Ishikawa (cell line): Measurements from ENCODE around the gene TRPM5.

Experiments
- CEBPB ChIP-seq: IDR thresholded peaks from 2 replicates; pipeline ENCODE4 v1.6.1; 2012
- EGR1 ChIP-seq: IDR thresholded peaks from 2 replicates; pipeline ENCODE4 v1.6.1; 2012
- EP300 ChIP-seq: IDR thresholded peaks from 2 replicates; pipeline ENCODE4 v1.6.1; 2012; ENCODE audit warnings: borderline replicate concordance
- FOXM1 ChIP-seq: IDR thresholded peaks from 2 replicates; pipeline ENCODE4 v1.6.1; 2012; ENCODE audit warnings: low read depth, borderline replicate concordance
- RAD21 ChIP-seq: IDR thresholded peaks from 2 replicates; pipeline ENCODE4 v1.6.1; 2012; ENCODE audit warnings: low read depth
- REST ChIP-seq: IDR thresholded peaks from 2 replicates; pipeline ENCODE4 v1.6.1; 2012; ENCODE audit warnings: low read depth, mild to moderate bottlenecking
- TAF1 ChIP-seq: IDR thresholded peaks from 2 replicates; pipeline ENCODE4 v1.6.1; 2012; ENCODE audit warnings: low read depth, mild to moderate bottlenecking
- TCF12 ChIP-seq: IDR thresholded peaks from 2 replicates; pipeline ENCODE4 v1.6.1; 2012; ENCODE audit warnings: low read depth
- TEAD4 ChIP-seq: IDR thresholded peaks from 2 replicates; pipeline ENCODE4 v1.6.1; 2012
- YY1 ChIP-seq: IDR thresholded peaks from 2 replicates; pipeline ENCODE4 v1.6.1; 2012; ENCODE audit warnings: low read depth
- ZBTB7A ChIP-seq: IDR thresholded peaks from 2 replicates; pipeline ENCODE4 v1.6.1; 2012; ENCODE audit warnings: low read depth
- TF ChIP-seq, protein P1 (sequence below): IDR thresholded peaks from 2 replicates; pipeline ENCODE4 v1.6.1; 2012

- TF ChIP-seq TCF12 (no peak), EP300 (no peak), RAD21 (no peak), EGR1 (no peak), YY1 (no peak), CEBPB (no peak), ZBTB7A (no peak), REST (no peak), TAF1 (no peak), TEAD4 (no peak), FOXM1 (no peak)
- TF ChIP-seq, protein P1, sequence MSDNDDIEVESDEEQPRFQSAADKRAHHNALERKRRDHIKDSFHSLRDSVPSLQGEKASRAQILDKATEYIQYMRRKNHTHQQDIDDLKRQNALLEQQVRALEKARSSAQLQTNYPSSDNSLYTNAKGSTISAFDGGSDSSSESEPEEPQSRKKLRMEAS, result no peak
Measured at GRCh38 chr11:2395856-2396255, 48.5 kb downstream of the TRPM5 start.
